ELR (cell line): Measurements from ENCODE around the gene ME1.
"Not testable (repeated sequence)": the region's sequence is repeated elsewhere in the genome, so short reads cannot be mapped to it uniquely, and the experiment has no call there.

Source experiments
- DNase-seq: peaks from one replicate; pipeline ENCODE4 v3.0.0-alpha.2; 2015; ENCODE audit warnings: low read depth

ME1 gene

DNA sequence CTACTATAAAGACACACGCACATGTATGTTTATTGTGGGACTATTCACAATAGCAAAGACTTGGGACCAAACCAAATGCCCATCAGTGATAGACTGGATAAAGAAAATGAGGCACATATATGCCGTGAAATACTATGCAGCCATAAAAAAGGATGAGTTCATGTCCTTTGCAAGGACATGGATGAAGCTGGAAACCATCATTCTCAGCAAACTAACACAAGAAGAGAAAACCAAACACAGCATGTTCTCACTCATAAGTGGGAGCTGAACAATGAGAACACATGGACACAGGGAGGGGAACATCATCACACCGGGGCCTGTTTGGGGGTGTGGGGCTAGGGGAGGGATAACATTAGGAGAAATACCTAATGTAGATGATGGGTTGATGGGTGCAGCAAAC, 174.1 kb downstream of the ME1 start:
- not testable (repeated sequence) for DNase-seq

DNA sequence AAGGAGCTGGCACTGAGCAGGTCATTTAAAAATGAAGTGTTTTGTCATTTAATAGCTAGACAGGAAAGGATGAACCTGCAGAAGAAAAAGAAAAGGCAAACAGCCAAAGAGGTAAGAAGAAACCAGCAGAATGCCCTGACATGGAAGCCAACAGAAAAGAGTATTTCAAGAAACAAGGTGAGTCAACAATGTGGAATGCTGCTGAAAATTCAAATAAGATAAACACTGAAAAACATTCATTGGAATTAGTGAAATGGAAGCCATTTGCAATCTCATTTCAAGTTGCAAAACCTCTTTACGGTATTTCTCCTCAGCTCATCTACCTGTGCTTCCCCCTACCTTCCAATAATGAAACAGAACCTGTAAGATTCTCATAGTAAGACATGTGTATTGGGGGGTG, 178.1 kb downstream of the ME1 start:
- peak; percentile 75 for DNase-seq

DNA sequence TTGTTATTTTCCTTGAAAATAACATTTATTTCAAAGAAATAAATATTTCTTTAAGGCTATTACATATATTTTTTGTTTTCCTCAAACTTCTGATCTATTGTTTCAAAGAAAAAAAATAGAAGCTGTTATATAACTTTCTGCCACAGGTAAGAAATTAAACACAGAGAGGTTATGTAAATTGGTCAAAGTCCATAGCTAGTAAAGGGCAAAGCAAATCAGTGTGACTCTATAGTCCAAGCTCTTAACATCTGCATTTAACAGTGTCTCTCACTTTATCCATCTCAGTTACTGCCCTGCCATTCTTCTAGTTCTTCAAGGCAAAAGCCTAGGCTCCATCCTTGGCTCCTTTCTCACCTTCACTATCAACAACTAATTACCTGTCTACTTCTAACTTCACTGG, 180.6 kb downstream of the ME1 start:
- no peak for DNase-seq

DNA sequence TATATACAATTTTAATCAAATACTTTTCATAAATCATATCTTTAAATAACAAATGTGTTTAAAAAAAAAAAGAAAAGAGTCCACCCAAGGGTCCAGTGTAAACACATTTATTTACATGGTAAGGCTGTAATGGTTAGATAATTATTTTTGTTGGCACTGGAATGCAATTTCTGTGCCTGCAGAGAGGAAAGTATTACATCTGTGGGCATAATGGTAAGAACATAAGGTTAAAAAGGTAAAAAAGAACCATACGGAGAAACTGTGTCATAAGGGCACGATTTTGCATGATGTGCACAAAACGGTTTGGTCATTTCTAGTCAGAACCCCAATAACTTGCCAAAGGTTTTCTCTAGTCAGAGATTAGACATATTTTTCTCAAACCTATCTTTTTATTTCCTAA, 183.4 kb downstream of the ME1 start:
- DNase-seq, result no peak

DNA sequence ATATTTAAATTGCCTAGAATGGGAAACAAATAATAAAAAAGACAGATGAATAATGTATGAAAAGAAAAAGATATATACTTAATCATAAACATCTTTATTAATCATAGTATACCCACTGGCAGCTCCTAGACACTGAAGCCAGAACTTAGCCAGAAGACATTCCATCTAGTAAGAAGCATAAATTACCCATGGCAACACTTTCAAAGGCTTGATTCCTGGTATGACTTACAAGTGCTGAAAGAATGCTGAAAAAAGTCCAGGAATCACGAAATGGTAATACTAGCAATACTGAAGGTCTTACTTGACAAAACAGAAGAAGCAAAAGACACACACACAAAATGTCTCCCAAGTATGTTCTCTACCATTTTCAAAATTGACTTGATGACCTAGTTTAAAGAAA, 199.7 kb downstream of the ME1 start:
- DNase-seq, result no peak

DNA sequence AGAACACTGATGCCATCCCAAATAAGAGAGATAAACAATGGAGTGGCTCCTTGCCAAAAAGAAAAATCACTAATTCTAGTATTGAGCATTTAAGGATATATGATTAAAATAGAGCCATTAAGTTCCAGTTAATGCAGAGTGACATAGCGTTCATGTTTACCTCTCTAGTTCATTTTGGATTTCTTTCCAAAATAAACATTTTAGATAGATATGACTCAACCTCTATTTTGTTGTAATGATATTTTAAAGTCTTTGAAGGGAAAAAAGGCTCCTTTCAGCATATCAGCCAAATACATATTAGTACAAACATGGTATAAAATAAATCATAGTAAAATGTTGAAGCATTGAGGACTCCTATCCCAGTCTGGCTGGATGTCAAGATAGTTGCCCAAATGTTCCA, 204.3 kb downstream of the ME1 start:
- no peak for DNase-seq

DNA sequence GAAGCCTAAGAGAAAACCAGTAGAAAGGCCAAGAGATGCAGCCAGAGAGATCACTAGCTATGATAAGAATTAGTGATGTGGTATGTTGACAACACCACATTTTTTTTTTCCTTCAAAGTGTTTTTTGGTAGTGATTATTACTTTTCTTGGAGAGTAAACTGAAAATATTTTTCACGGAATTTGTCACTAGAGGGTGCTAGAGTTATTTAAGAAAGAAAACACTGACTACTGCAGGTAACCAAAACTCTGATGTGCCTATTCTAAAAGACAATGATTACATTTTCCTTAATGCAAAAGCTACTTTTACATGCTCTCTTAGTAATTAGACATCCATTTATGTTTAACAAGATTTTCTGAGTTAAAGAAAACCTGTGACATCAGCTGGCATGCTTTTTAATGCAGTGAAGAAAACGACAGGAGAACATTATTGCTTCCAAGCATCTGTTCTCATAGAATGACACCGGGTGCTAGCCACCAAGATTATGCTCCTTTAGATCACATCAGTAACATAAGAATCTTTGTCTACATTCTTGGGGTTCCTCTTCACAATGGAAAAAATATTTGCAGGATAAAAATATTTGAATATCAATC, 208.9 kb downstream of the ME1 start:
- DNase-seq, result peak; percentile 70

DNA sequence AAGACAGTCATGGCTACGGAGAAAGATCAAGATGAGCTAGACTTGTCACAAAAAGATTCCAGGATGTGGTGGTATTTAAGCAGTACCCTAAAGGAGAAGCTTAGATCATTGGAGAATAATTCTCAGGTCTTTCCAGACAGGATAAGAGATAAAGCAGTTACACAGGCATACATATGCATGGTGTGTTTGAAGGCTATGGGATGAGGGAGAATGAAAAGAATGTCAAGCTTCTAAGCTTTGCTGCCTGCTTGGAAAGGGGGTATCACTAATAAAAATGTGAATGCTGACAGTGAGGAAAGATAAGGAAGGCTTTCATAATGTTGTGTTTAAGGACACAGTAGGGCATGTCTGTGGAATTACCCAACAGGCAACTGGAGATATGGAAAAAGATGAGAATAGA, 209.6 kb downstream of the ME1 start:
- DNase-seq, result no peak

DNA sequence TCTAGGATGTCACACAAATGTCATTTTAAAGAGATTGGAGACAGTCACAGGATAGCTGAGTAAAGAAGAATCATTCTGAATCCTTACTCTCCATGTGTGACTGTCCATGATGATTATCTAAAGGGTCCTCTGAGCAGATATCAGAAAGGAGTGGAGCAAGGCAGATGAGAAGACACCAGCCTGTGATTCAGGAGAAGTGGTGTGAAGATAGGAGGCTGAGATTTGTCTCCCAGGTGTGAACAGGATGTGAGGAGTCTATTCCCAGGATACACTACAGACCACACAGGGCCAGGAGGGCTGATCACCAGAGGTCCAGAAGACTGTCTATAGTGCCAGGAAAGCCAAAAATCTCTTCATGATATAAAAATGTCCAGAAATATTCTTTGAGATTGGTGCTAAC, 210.7 kb downstream of the ME1 start:
- DNase-seq, result no peak

DNA sequence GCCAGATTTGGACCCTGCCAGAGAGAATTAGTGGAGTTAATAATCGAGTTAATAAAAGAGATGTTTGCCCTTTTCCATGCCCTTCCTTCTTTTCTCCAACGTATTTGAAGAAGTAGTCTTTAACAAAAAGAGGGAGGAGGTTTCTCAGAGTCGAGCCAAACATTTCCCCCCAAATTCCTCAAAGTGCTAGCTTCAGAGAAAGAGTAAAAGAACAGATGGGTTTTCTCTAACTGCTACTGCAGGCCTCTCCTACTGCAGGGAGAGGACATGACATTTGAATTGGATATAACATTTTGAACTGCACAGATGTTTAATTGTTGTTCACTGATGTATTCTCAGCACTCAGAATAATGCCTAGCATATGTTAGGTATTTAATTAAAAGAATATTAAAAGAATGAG, 212.2 kb downstream of the ME1 start:
- DNase-seq, result no peak

DNA sequence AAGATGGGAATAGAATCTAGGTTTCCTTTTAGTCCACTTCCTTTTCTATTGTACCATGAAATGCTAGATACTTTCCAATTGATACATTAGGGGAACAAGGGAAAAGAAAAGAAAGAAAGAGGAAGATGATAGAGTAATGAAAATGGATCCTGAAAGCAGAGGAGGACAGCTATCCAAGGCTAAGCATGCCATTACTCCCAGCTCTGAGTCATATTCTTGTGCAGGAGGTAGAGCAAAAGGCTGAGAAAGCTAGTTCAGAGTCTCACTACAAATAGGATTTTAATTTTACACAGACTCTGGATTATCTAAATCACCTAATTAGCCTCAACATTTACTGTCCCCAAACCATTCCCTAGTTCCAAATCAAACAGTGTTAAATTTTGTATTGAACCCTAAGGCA, 214.0 kb downstream of the ME1 start:
- peak; percentile 27 for DNase-seq

DNA sequence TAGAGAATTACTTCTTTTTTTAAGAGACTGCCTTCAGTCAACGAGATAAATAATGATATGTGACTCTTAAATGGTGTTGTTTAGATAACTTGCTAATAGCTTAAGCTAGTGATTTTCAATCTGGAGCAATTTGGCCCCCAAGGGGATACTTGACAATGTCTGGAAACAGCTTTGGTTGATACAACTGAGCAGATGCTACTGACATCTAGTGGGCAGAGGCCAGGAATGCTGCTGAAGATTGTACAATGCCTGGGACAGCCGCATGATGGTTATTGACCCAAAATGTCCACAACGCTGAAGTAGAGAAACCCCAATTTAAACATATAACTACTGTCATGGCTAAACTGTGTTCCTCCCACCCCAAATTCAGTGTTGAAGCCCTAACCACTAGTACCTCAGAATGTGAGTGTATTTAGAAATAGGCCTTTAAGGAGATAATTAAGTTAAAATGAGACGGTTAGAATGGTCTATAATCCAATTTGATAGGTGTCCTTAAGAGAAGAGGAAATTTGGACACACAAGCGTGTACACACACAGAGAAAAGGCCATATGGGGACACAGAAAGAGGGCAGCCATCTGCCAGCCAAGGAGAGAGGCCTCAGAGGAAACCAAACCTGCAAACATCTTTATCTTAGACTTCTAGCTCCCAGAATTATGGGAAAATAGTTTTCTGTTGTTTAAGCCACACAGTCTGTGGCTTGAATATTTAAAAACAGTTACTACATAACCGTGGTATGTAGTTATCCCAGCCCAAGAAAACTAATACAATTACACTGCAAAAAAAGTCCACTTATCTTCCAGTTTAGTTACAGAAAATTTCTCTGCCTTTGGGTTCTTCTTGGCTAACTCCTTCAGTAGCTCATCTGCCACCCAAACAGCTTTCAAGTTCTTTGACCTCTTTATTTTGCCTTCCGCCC, 215.5 kb downstream of the ME1 start:
- DNase-seq, result peak; percentile 85

DNA sequence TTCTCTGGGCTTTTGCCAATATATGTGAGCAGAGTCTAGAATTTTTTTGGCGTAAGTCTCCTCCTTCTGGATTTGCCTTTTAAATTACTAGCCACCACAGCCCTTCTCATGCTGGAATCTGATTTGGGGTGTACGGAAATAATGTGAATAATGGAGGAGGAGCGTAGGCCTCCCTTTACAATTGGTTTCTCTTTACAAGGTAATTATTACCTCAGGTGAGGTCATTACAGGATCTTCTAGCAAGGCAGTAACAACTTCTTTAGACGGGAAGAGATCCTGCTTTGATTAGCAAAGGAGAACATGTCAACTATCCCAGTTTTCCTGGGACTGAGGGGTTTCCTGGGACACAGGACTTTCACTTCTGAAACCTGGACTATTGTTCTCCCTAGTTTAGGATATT, 228.8 kb downstream of the ME1 start:
- DNase-seq, result no peak

DNA sequence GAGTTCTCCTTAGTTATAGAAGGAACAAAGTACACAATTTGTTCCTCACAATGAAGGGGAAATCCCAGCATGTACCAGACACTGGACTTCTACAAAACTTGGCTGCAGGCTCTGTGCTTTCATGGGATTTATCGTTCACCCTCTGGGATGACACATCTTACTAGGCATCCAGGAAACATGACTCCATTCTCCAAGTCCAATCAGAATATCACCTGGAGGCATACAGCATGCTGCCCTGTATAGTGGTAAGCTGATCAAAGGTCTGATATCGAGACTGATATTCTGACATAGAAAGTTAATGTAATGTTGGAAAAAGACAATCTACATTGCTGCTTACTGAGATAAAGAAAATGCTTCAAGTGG, 231.0 kb downstream of the ME1 start:
- peak; percentile 94 for DNase-seq

DNA sequence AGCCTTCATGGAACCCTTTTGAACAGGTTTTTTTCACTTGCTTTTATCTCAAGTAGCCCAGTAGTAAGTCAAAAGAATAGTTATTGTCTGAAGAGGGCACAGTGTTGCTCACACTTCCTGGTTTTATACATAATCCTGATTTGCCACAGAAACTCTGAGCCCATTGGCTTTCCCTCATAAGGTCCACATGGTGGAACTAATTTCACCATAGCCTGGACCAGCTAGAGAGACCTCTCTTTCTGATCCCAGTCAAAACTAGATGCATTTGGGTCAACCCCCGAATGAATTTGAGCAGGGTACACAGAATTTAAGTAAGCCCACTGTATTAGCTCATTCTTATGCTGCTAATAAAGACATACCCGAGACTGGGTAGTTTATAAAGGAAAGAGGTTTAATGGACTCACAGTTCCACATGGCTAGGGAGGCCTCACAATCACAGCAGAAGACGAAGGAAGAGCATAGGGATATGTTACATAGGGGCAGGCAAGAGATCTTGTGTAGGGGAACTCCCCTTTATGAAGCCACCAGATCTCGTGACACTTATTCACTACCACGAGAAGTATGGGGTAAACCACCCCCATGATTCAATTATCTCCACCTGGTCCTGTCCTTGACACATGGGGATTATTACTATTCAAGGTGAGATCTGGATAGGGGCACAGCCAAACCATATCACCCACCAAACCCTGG, 231.5 kb downstream of the ME1 start:
- no peak for DNase-seq

DNA sequence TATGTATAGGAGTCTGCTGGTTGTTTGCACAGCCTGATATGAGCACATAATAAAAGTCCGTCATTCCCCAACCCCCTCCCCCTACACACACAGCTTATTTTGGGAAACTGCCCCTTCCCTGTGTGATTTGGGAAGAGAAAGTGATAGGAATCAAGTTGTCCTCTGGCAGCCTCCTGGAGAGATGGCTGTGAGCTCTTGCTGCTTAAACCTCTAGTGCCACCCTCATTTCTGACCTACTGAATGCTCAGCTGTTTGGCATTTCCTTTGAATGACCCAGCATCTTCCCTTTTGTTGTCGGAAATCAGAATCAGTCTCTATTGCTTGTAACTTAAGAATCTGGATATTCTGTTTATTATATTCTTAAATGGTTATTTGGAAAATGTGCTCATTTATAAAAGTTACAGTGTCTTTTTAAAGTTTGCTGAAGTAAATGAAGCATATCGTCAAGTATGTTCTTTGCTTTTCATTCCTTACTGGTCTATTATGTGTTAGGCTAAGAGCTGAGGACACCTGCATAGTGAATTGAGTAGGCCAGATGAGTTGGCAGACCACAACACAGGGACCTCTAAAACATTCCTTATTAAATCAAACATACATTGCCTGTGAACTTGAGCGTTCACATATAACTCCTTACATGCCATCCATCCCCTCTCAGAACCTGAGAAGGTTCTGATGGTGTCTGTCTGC, 232.2 kb downstream of the ME1 start:
- peak; percentile 86 for DNase-seq

DNA sequence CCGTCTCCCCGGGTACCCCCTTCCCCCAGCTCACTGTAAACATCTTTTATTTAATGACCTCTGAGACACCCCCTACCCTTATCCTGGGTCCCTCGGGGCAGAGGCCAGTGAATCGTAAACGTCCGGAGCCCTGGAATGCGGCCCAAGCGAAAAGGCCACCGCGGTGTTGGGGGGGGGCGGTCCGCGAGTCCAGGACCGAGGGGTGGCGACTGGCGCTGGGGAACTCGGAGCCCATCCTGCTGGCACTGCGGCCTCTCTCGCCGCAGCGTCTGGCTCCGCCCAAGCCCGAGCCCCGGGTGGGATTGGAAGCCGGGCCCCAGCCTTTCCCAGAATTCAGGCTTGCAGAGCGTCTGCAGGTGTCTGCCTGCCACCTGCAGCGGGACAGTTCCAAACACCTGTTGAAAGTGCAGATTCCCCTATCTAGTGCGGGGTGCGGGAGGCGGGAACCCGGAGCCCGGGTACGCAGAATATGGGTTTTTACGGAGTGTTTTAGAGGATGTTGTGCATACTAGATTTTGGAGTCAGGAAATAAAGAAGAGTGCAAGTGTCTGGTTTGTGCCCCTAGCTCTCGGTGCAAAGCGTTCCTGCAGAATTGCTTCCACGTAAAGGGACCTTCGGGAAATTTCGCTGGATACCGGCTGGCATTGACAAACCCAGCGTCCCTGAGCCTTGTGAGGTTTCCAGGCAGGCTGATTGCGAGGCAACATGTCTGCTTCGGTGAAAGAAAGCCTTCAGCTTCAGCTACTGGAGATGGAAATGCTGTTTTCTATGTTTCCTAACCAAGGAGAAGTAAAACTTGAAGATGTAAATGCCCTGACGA, 236.9 kb downstream of the ME1 start:
- DNase-seq, result peak; percentile 60

DNA sequence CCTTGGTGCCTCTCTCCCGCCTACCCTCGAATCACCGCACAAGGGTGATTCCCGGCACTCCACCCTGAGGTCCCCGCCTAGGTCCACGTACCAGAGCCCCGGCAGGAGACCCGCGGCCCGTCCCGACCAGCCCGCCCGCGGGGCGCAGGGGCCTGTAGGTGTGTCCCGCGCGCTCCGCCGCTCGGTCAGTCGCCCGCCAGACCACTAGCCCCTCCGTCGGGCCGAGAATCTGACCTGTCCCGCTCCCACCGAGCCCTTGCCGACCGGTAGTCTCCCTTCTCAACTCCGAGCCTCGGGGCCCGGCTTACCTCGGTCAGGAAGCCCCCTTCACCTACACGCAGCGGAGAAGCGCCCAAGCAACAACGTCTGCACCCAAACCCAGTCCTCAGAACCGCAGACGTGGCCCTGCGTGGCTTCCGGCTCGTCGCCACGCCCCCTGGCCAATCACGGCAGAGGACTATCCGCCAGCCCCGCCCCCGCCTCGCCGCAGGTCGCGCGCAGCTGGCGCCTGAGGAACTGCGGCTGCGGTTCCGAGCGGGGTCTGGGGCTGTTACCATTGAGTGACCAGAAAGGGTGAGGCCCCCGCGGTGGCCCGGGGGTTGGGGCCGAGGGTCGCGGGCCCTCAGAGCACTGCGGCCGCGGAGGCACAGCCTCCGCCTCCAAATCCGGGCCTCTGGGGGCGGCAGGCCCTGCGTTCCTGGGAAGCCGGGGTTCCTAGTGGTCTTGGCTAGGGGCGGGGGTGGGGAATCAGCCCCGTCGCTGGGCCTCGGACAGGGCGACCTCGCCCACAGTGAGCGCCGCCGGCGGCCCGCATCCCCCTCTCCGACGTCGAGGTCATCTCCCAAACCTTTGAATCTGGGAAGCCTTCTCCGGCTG, 237.7 kb downstream of the ME1 start, which contains the start of the genes PGM3 and RWDD2A:
Gene PGM3, minus strand, starts transcription at position 395 of the 876 bp plus-strand sequence. CDS start 2,253 bp downstream, outside the sequence.
Gene RWDD2A, plus strand, starts transcription at position 487 of the 876 bp plus-strand sequence. CDS start 1,095 bp downstream, outside the sequence.
- DNase-seq, result peak; percentile 89

DNA sequence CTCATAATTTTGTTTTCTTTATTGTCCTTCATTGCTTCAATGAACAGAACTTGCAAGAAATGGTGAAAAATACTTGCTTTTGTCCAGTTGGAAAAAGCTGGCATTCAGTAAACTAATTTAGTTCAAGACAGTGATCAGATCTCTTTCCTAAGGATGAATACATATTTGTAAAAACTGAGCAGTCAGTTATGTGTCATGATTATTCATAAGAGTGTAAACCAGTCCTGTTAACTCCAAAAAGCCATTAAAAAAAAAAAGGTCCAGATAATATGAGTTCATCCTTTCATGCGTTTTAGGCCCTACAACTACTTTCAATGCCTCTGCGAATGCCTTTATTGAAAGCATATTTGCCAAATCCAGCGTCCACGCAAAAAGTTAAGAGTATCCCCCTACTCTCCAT, 238.4 kb downstream of the ME1 start:
- peak; percentile 63 for DNase-seq

DNA sequence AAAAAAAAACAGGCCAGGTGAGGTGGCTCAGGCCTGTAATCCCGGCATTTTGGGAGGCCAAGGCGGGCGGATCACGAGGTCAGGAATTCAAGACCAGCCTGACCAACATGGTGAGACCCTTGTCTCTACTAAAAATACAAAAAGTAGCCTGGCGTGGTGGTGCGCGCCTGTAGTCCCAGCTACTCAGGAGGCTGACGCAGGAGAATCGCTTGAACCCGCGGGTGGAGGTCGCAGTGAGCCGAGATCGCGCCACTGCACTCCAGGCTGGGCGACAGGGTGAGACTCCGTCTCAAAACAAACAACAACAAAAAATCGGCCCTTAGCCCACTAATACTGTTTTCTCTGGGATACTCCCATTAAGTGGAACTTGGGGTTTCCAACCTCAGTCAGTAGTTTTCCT, 238.9 kb downstream of the ME1 start:
- not testable (repeated sequence) for DNase-seq
